HG02759 (cell line): Measurements from ENCODE around the gene KAZN.

Experiments used
- ATAC-seq: cut with Tn5 transposase; IDR thresholded peaks from one replicate; pipeline ENCODE4 v1.9.1; 2021; ENCODE audit warnings: mild to moderate bottlenecking, moderate library complexity; ENCODE audit not compliant: unreplicated experiment

Gene KAZN

GRCh38 chr1:14945132-14946010, 346.9 kb downstream of the KAZN start:
- no peak for ATAC-seq

GRCh38 chr1:14946011-14946359, 347.5 kb downstream of the KAZN start:
- no peak for ATAC-seq

GRCh38 chr1:14946684-14947238, 348.3 kb downstream of the KAZN start:
- ATAC-seq = no peak

GRCh38 chr1:14947421-14947820, 348.9 kb downstream of the KAZN start:
- no peak for ATAC-seq

GRCh38 chr1:14948112-14948652, 349.7 kb downstream of the KAZN start:
- ATAC-seq = no peak

- no peak for ATAC-seq
Measured at GRCh38 chr1:14949270-14949835, 350.9 kb downstream of the KAZN start.

GRCh38 chr1:14949836-14950713, 351.6 kb downstream of the KAZN start:
- ATAC-seq = no peak

GRCh38 chr1:14951766-14952165, 353.3 kb downstream of the KAZN start:
- no peak for ATAC-seq

GRCh38 chr1:14952626-14953314, 354.3 kb downstream of the KAZN start:
- no peak for ATAC-seq

- ATAC-seq = no peak
Measured at GRCh38 chr1:14954210-14954609, 355.7 kb downstream of the KAZN start.

- ATAC-seq = no peak
Measured at GRCh38 chr1:14954930-14955329, 356.4 kb downstream of the KAZN start.

GRCh38 chr1:14955402-14955801, 356.9 kb downstream of the KAZN start:
- no peak for ATAC-seq

GRCh38 chr1:14955976-14956375, 357.5 kb downstream of the KAZN start:
- ATAC-seq = no peak

- ATAC-seq = no peak
Measured at GRCh38 chr1:14956579-14957195, 358.2 kb downstream of the KAZN start.

GRCh38 chr1:14957375-14958098, 359.1 kb downstream of the KAZN start:
- ATAC-seq = no peak

GRCh38 chr1:14958249-14959058, 360.0 kb downstream of the KAZN start:
- ATAC-seq = no peak

- ATAC-seq = no peak
Measured at GRCh38 chr1:14959059-14959694, 360.7 kb downstream of the KAZN start.

- no peak for ATAC-seq
Measured at GRCh38 chr1:14961661-14962267, 363.3 kb downstream of the KAZN start.
